ENCODE data around the gene SLC44A1.

Gene SLC44A1

GRCh38 chr9:105485131-105485530 lies 240.7 kb downstream of the SLC44A1 start:
- no peak for DNase-seq

Data from stimulated activated CD4-positive, alpha-beta T cell treated with anti-CD3 and anti-CD28 coated beads, Interleukin-4, amount 100 ng/mL, for 24 hours (primary cell).